ENCODE measurements around the gene ZC3H18.

The ZC3H18 gene

GRCh38 chr16:88569985-88570690, at the start of gene ZC3H18:
Gene ZC3H18 (plus strand): TSS chr16:88570403. CDS start chr16:88577124, 6,721 bp downstream.
- DNase-seq (ENCODE audit: low spot score) = peak; percentile 98

- no peak for DNase-seq (ENCODE audit: low spot score)
These were observed 48.5 kb upstream of the ZC3H18 start for GRCh38 chr16:88521674-88522073.

GRCh38 chr16:88522276-88522949, 47.8 kb upstream of the ZC3H18 start:
- DNase-seq (ENCODE audit: low spot score) = no peak

GRCh38 chr16:88523309-88524161, 46.7 kb upstream of the ZC3H18 start:
- DNase-seq (ENCODE audit: low spot score) = no peak

DNA sequence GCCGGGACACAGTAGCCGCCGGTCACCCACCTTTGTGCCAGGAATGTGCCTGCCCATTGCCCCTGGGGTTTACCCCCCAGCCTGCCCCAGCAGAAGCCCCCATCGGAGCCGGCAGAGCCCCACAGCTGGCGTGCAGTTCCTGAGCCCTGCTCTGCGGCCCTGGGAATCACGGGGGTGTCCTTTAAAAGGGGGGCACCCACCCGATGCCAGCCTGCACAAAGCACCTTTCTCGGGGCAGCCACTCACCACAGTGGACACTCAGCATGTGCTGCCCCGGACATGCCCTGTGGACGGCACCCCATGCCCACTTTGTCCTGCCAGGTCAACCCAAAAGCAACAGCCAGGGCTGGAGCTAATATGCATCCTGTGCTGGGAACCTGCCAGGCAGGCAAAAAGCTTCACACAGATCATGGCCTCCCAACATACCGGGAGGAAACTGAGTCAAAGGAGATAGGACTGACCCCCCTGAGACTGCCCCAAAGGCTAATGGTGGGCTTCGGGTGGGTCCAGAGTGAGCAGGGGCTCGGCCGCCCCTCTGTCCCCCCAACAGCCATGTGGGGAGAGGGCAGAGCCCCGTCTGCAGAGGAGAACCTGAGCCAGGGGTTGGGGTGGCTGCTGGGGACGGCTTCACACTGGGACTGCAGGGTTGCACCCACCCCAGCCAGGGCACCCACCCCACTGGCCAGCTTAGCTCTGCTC, 45.8 kb upstream of the ZC3H18 start:
- no peak for DNase-seq (ENCODE audit: low spot score)

DNA sequence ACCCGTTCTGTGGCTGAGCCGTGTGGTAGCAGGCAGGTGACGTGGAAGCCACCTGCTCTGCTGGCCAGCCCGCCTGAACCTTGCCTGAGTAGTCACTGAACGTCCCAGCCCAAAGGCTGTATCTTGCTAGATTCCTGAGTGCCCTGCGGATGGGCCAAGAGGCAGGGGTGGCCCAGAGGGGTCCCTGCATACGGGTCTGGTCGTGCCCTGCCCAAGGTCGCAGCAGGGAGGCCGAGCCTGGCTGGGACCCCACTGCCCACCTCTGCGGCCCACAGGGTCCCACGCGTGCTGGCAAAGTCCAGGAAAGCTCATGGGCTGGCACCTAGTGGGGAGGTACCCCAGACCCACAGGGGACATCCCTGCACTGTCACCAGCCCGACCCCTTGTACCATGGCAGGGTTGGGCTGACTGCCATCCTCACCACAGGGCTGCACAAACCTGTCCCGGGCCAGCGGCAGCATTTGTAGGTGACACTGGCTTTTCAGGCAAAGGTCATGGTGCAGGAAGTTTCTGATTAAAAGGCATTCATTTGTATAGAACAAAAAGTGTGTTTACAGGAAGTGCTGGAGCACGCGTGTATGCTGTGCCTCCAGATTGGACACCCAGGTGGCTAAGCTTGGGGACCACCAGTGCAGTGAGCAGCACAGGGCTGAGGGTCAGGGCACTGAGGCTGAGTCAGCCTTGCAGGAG, 45.1 kb upstream of the ZC3H18 start:
- no peak for DNase-seq (ENCODE audit: low spot score)

- no peak for DNase-seq (ENCODE audit: low spot score)
These were observed 44.6 kb upstream of the ZC3H18 start for GRCh38 chr16:88525663-88525990.

DNA sequence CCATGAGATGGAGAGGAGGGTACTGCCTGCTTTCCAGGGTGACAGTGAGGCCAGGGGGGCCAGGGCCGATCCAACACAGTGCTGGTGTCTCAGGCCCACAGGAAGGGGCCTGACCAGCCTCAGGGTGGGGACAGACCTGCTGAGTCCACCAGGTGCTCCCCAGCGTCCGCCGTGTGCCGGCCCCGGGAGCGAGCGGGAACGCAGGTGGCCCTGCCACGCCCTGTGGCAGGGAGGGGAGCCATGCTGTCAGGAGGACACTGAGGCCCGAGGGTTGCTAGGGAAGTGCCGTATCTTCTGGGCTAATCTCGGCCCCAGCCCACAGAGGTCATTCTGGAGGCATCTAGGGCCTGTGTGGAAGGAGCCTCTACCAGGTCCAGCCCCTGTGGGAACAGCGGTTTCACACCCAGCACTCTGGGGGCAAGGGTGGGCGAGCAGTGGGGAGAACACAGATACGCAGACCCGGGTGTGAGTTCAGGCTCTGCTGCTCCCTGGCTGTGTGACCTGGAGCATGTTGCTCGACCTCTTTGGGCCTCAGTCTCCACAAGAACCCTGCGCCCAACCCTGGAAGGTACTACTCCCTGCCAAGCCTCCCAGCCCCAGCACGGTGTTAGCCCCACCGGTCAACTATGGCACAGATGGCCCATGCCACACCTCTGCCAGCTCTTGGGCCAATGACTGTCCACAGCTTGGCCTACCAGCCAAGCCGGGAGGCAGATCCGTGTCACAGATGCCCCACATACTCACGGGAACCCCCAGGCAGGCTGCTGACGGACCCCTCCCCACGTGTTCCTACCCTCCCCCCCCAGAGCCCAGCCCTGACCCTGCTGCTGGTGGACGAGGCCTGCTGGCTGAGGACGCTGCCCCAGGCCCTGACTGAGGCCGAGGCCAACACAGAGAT, 43.9 kb upstream of the ZC3H18 start:
- DNase-seq (ENCODE audit: low spot score) = no peak

DNA sequence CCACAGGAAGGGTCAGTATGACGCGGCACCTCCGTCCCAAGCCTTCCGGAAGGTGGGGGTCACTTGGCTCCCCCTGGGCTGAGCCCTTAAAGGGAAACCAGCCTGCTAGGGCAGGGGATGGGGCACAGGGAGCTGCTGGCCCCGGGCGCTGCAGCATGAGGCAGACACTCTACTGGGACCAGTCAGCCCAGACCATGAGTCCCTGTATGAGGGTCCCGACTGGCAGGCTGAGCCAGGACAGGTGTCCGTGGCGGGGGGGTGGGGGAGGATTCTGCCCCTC, 43.4 kb upstream of the ZC3H18 start:
- DNase-seq (ENCODE audit: low spot score) = no peak

- peak; percentile 64 for DNase-seq (ENCODE audit: low spot score)
These were observed 42.8 kb upstream of the ZC3H18 start for GRCh38 chr16:88527186-88527936.

- no peak for DNase-seq (ENCODE audit: low spot score)
These were observed 42.1 kb upstream of the ZC3H18 start for GRCh38 chr16:88527937-88528743.

DNA sequence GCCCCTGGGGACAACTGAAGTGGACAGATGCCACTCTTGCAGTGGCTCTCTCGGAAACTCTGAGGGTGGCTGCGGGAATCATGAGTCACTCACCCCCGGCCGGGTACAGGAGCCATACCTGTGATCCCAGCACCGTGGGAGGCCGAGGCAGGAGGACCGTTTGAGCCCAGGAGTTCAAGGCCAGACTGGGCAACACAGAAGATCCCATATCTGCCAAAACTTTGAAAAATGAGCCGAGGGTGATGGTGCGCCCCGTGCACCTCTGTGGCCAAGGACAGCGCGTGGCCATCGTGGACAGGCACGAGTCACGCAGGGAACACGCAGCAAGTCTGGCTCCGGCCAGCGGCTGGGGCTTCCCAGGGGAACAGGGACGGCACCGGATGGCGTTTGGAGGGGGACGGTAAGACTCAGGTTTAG, 41.3 kb upstream of the ZC3H18 start:
- no peak for DNase-seq (ENCODE audit: low spot score)

- no peak for DNase-seq (ENCODE audit: low spot score)
These were observed 40.6 kb upstream of the ZC3H18 start for GRCh38 chr16:88529596-88529995.

GRCh38 chr16:88530051-88530857, 39.9 kb upstream of the ZC3H18 start:
- no peak for DNase-seq (ENCODE audit: low spot score)

- no peak for DNase-seq (ENCODE audit: low spot score)
These were observed 39.4 kb upstream of the ZC3H18 start for GRCh38 chr16:88530858-88531203.

- no peak for DNase-seq (ENCODE audit: low spot score)
These were observed 38.9 kb upstream of the ZC3H18 start for GRCh38 chr16:88531346-88531745.

- DNase-seq (ENCODE audit: low spot score) = no peak
These were observed 38.2 kb upstream of the ZC3H18 start for GRCh38 chr16:88531931-88532433.
